ENCODE results near the gene IFFO2.
"Not testable (repeated sequence)": the region's sequence is repeated elsewhere in the genome, so short reads cannot be mapped to it uniquely, and the experiment has no call there.

IFFO2 gene

GRCh38 chr1:18901147-18901951, 55.1 kb downstream of the IFFO2 start:
- Histone ChIP-seq H3K27ac (peak overlapping the region in 5 of 11 experiments; percentile 11 to 98 (median 89); a peak in 6 of 22 replicates), H3K4me3 (peak overlapping the region; percentile 75 to 95 (median 89)), H3K9me3 (replicated peaks in 1 of 11) (no peaks in the 10 kb centered on the region), H4K20me1 (peaks cover 0 to 17% (median 7%) of the 10 kb centered on the region in 11 experiments; a peak in 7 of 22 replicates), H3K36me3 (peaks cover 0 to 23% (median 8%) of the 10 kb centered on the region in 11 experiments; a peak in 9 of 22 replicates), H3K4me1 (peaks cover 42 to 70% (median 68%) of the 10 kb centered on the region in 10 experiments), H3K4me2 (peak overlapping the region; percentile 86 to 98 (median 94)), H3K27me3 (no peaks in the 10 kb centered on the region), H3K9ac (peak overlapping the region; percentile 84 to 97 (median 90); a peak in 20 of 22 replicates)
- no peak for TF ChIP-seq Cebpa-rat (IDR thresholded peaks at IDR 0.05)

GRCh38 chr1:18900303-18900841, 56.1 kb downstream of the IFFO2 start:
- H3K4me3 ChIP-seq = peak overlapping the region in 2 of 10 experiments; percentile 87 to 89; a peak in 2 of 20 replicates
- peaks cover 0 to 17% (median 7%) of the 10 kb centered on the region in 11 experiments; a peak in 8 of 22 replicates for H4K20me1 ChIP-seq
- peak overlapping the region; percentile 86 to 98 (median 94); a peak in 21 of 22 replicates for H3K4me2 ChIP-seq
- peaks cover 36 to 65% (median 58%) of the 10 kb centered on the region in 10 experiments for H3K4me1 ChIP-seq
- TF ChIP-seq Cebpa-rat (IDR thresholded peaks at IDR 0.05) = no peak; a peak in 1 of 22 replicates
- H3K36me3 ChIP-seq = peaks cover 0 to 30% (median 8%) of the 10 kb centered on the region in 11 experiments; a peak in 11 of 22 replicates
- peak overlapping the region in 6 of 11 experiments; percentile 84 to 97 (median 92); a peak in 9 of 22 replicates for H3K9ac ChIP-seq
- no peaks in the 10 kb centered on the region for H3K9me3 ChIP-seq (replicated peaks in 1 of 11)
- no peaks in the 10 kb centered on the region for H3K27me3 ChIP-seq
- peak overlapping the region in 3 of 11 experiments; percentile 10 to 95 (median 11); a peak in 5 of 22 replicates for H3K27ac ChIP-seq

- H3K27ac ChIP-seq = peak overlapping the region in 2 of 11 experiments; percentile 0 to 11; a peak in 1 of 22 replicates
- H3K9ac ChIP-seq = peak overlapping the region in 2 of 11 experiments; percentile 29 to 84; a peak in 2 of 22 replicates
- TF ChIP-seq Cebpa-rat (IDR thresholded peaks at IDR 0.05) = no peak
- H3K9me3 ChIP-seq (replicated peaks in 1 of 11) = no peaks in the 10 kb centered on the region
- H4K20me1 ChIP-seq = peaks cover 0 to 21% (median 7%) of the 10 kb centered on the region in 11 experiments; a peak in 8 of 22 replicates
- H3K4me3 ChIP-seq = no peak overlapping the region
- peaks cover 42 to 64% (median 55%) of the 10 kb centered on the region in 10 experiments for H3K4me1 ChIP-seq
- H3K36me3 ChIP-seq = peaks cover 0 to 36% (median 8%) of the 10 kb centered on the region in 11 experiments; a peak in 11 of 22 replicates
- peak overlapping the region; percentile 41 to 95 (median 54); a peak in 19 of 22 replicates for H3K4me2 ChIP-seq
- H3K27me3 ChIP-seq = no peaks in the 10 kb centered on the region
Measured at GRCh38 chr1:18899363-18900049, 57.0 kb downstream of the IFFO2 start.

- Histone ChIP-seq H3K9me3 (replicated peaks in 1 of 11) (no peaks in the 10 kb centered on the region), H3K27me3 (no peaks in the 10 kb centered on the region), H3K4me1 (peaks cover 40 to 56% (median 51%) of the 10 kb centered on the region in 10 experiments), H3K36me3 (peaks cover 0 to 36% (median 8%) of the 10 kb centered on the region in 11 experiments; a peak in 11 of 22 replicates), H3K9ac (0 out of 22 replicates have a peak overlapping the region, but pooled peaks of 1 of the 11 experiments have one; percentile 29), H3K4me2 (peak overlapping the region in 5 of 11 experiments; percentile 8 to 95 (median 91); a peak in 5 of 22 replicates), H3K27ac (no peak overlapping the region), H3K4me3 (no peak overlapping the region), H4K20me1 (peaks cover 0 to 21% (median 7%) of the 10 kb centered on the region in 11 experiments; a peak in 8 of 22 replicates)
- TF ChIP-seq Cebpa-rat (IDR thresholded peaks at IDR 0.05) = no peak
Measured at GRCh38 chr1:18898567-18898966, 57.9 kb downstream of the IFFO2 start.

GRCh38 chr1:18895317-18895716, 61.2 kb downstream of the IFFO2 start:
- Histone ChIP-seq H4K20me1 (peaks cover 0 to 20% (median 5%) of the 10 kb centered on the region in 11 experiments; a peak in 6 of 22 replicates), H3K4me3 (no peak overlapping the region), H3K36me3 (peaks cover 0 to 36% (median 8%) of the 10 kb centered on the region in 11 experiments; a peak in 11 of 22 replicates), H3K4me1 (peaks cover 33 to 55% (median 43%) of the 10 kb centered on the region in 10 experiments), H3K9me3 (replicated peaks in 1 of 11) (no peaks in the 10 kb centered on the region), H3K9ac (no peak overlapping the region), H3K4me2 (no peak overlapping the region), H3K27me3 (no peaks in the 10 kb centered on the region), H3K27ac (no peak overlapping the region)
- no peak for TF ChIP-seq Cebpa-rat (IDR thresholded peaks at IDR 0.05)

GRCh38 chr1:18893120-18893519, 63.4 kb downstream of the IFFO2 start:
- H3K4me3 ChIP-seq = no peak overlapping the region
- no peak overlapping the region for H3K27ac ChIP-seq
- no peaks in the 10 kb centered on the region for H3K9me3 ChIP-seq (replicated peaks in 1 of 11)
- H4K20me1 ChIP-seq = peaks cover 0 to 30% (median 6%) of the 10 kb centered on the region in 11 experiments; a peak in 7 of 22 replicates
- H3K4me2 ChIP-seq = no peak overlapping the region
- peaks cover 16 to 36% (median 28%) of the 10 kb centered on the region in 10 experiments for H3K4me1 ChIP-seq
- peaks cover 0 to 40% (median 15%) of the 10 kb centered on the region in 11 experiments; a peak in 14 of 22 replicates for H3K36me3 ChIP-seq
- TF ChIP-seq Cebpa-rat (IDR thresholded peaks at IDR 0.05) = no peak
- H3K27me3 ChIP-seq = no peaks in the 10 kb centered on the region
- H3K9ac ChIP-seq = no peak overlapping the region

- not testable (repeated sequence) for H3K9me3 ChIP-seq (replicated peaks in 1 of 11); H3K4me3 ChIP-seq; H3K27ac ChIP-seq; H3K27me3 ChIP-seq
- Histone ChIP-seq H3K36me3 (peaks cover 0 to 34% (median 11%) of the 10 kb centered on the region in 11 experiments; a peak in 12 of 22 replicates), H3K9ac (peak overlapping the region in 4 of 11 experiments; percentile 2 to 57 (median 32); a peak in 3 of 22 replicates), H4K20me1 (peaks cover 0 to 30% (median 6%) of the 10 kb centered on the region in 11 experiments; a peak in 7 of 22 replicates), H3K4me2 (peak overlapping the region; percentile 10 to 53 (median 36); a peak in 16 of 22 replicates), H3K4me1 (peaks cover 16 to 36% (median 28%) of the 10 kb centered on the region in 10 experiments)
Measured at GRCh38 chr1:18891858-18892257, 64.6 kb downstream of the IFFO2 start.

GRCh38 chr1:18891426-18891780, 65.1 kb downstream of the IFFO2 start:
- Histone ChIP-seq H3K27me3 (no peaks in the 10 kb centered on the region), H3K4me3 (no peak overlapping the region), H4K20me1 (peaks cover 0 to 30% (median 6%) of the 10 kb centered on the region in 11 experiments; a peak in 7 of 22 replicates), H3K9ac (no peak overlapping the region), H3K36me3 (peaks cover 0 to 34% (median 11%) of the 10 kb centered on the region in 11 experiments; a peak in 12 of 22 replicates), H3K9me3 (replicated peaks in 1 of 11) (no peaks in the 10 kb centered on the region), H3K27ac (no peak overlapping the region), H3K4me1 (peaks cover 16 to 36% (median 28%) of the 10 kb centered on the region in 10 experiments), H3K4me2 (peak overlapping the region; percentile 10 to 53 (median 36); a peak in 17 of 22 replicates)
- TF ChIP-seq Cebpa-rat (IDR thresholded peaks at IDR 0.05) = no peak
